GM12891 (cell line): Measurements from ENCODE around the gene CIAO3.

Experiments used
- POLR2A ChIP-seq: IDR thresholded peaks from 2 replicates; pipeline ENCODE4 v1.6.1; 2011; ENCODE audit warnings: low read depth, low read length, control low read depth
- POLR2AphosphoS5 ChIP-seq: IDR thresholded peaks from 2 replicates; pipeline ENCODE4 v1.6.1; 2011; ENCODE audit warnings: low read depth, low read length, control low read depth
- TAF1 ChIP-seq: IDR thresholded peaks from 2 replicates; pipeline ENCODE4 v1.6.1; 2011; ENCODE audit warnings: low read depth, low read length, control low read depth

- no peak for TF ChIP-seq POLR2AphosphoS5
- no peak for TF ChIP-seq POLR2A
- TF ChIP-seq TAF1: no peak
Measured at GRCh38 chr16:686459-687260, 54.1 kb downstream of the CIAO3 start.
